OCI-LY1 (cell line): ENCODE measurements around the gene GDF7.

Experiments used
- H2AFZ ChIP-seq: fragments of 200-600 bp; sonication (generic), shearing (Covaris generic); 2 replicates; pipeline ENCODE4 v1.6.0; 2014; ENCODE audit warnings: antibody characterized with exemption, mild to moderate bottlenecking, low read length
- H3F3A ChIP-seq: fragments of 200-600 bp; sonication (generic), shearing (Covaris generic); 2 replicates; pipeline ENCODE4 v1.6.0; 2014; ENCODE audit warnings: mild to moderate bottlenecking, antibody characterized with exemption, low read length, moderate library complexity; ENCODE audit not compliant: insufficient read depth
- H3K27ac ChIP-seq: fragments of 200-600 bp; sonication (generic); 2 replicates; pipeline ENCODE4 v1.5.1; 2014; ENCODE audit warnings: low read length, mixed run types, mild to moderate bottlenecking, low read depth; ENCODE audit not compliant: poor library complexity, severe bottlenecking
- H3K27me3 ChIP-seq: fragments of 200-600 bp; sonication (generic); 2 replicates; pipeline ENCODE4 v1.6.0; 2014; ENCODE audit warnings: antibody characterized with exemption, mild to moderate bottlenecking, low read length, moderate library complexity; ENCODE audit not compliant: insufficient read depth
- H3K36me3 ChIP-seq: fragments of 200-600 bp; sonication (generic); 2 replicates; pipeline ENCODE4 v1.6.1; 2014; ENCODE audit warnings: mild to moderate bottlenecking, antibody characterized with exemption, low read length, moderate library complexity, mixed read lengths; ENCODE audit not compliant: insufficient read depth
- H3K4me1 ChIP-seq: fragments of 200-600 bp; sonication (generic); 2 replicates; pipeline ENCODE4 v1.5.1; 2014; ENCODE audit warnings: mild to moderate bottlenecking, low read length, moderate library complexity; ENCODE audit not compliant: insufficient read depth, severe bottlenecking
- H3K4me2 ChIP-seq: fragments of 200-600 bp; sonication (generic), shearing (Covaris generic); 2 replicates; pipeline ENCODE4 v1.6.1; 2014; ENCODE audit warnings: low read length
- H3K4me3 ChIP-seq: fragments of 200-600 bp; sonication (generic); 2 replicates; pipeline ENCODE4 v1.5.1; 2014; ENCODE audit warnings: low read length, low read depth, mild to moderate bottlenecking, mixed read lengths; ENCODE audit not compliant: poor library complexity, severe bottlenecking
- H3K79me2 ChIP-seq: fragments of 200-600 bp; shearing (Covaris generic); 2 replicates; pipeline ENCODE4 v1.6.1; 2016; ENCODE audit warnings: mixed run types, low read length, mixed read lengths; ENCODE audit not compliant: insufficient read depth
- H3K9ac ChIP-seq: fragments of 200-600 bp; sonication (generic), shearing (Covaris generic); 2 replicates; pipeline ENCODE4 v1.6.1; 2014; ENCODE audit warnings: mild to moderate bottlenecking, low read length, mixed read lengths
- H3K9me2 ChIP-seq: fragments of 200-600 bp; sonication (generic), shearing (Covaris generic); 2 replicates; pipeline ENCODE4 v1.6.1; 2014; ENCODE audit warnings: low read depth, mild to moderate bottlenecking, low read length, mixed read lengths
- H3K9me3 ChIP-seq: fragments of 200-600 bp; shearing (Covaris generic); 2 replicates; pipeline ENCODE4 v1.6.1; 2014; ENCODE audit warnings: low read length, mixed read lengths
- H4K20me1 ChIP-seq: fragments of 200-600 bp; sonication (generic), shearing (Covaris generic); 2 replicates; pipeline ENCODE4 v1.6.0; 2016; ENCODE audit warnings: mild to moderate bottlenecking, low read length; ENCODE audit not compliant: insufficient read depth
- EZH2 ChIP-seq: fragments of 200-600 bp; sonication (generic), shearing (Covaris generic); IDR thresholded peaks from 2 replicates; pipeline ENCODE4 v1.8.0; 2017; ENCODE audit warnings: borderline replicate concordance, mixed run types, mild to moderate bottlenecking, antibody characterized with exemption, low read length, moderate library complexity, mixed read lengths
- TF ChIP-seq, protein P1 (sequence below): fragments of 200-600 bp; sonication (generic), shearing (Covaris generic); IDR thresholded peaks from 2 replicates; pipeline ENCODE4 v1.5.1; 2017; ENCODE audit warnings: mild to moderate bottlenecking, antibody characterized with exemption, low read length, moderate library complexity, mixed read lengths

Gene GDF7

DNA sequence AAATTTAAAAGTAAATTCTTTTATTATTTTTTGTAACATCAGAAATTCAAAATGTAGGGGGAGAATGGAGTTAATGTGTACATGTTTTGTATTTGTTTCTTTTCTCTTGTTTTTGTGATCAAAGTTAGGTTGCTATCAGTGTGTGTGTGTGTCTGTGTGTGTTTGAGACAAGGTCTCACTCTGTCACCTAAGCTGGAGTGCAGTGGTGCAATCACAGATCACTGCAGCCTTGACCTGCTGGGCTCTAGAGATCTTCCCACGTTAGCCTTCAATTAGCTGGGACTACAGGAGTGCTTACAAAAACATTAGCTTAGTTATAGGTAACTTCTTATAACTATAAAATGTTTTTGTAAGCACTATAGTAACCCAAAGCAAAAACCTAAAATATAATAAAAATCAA, 50.7 kb downstream of the GDF7 start:
- no peaks in the 10 kb centered on the region for H3K27me3 ChIP-seq
- no peak overlapping the region for H3K27ac ChIP-seq
- H3K4me2 ChIP-seq = no peak overlapping the region
- no peaks in the 10 kb centered on the region for H3K9me2 ChIP-seq
- no peaks in the 10 kb centered on the region for H4K20me1 ChIP-seq
- no peaks in the 10 kb centered on the region; the same call in 1 of the 2 replicates for H3K79me2 ChIP-seq
- H3K4me3 ChIP-seq = no peak overlapping the region
- H3K4me1 ChIP-seq = no peaks in the 10 kb centered on the region
- no peak overlapping the region for H3K9ac ChIP-seq
- no peaks in the 10 kb centered on the region for H3K9me3 ChIP-seq
- no peak overlapping the region for H2AFZ ChIP-seq
- TF ChIP-seq, protein P1, sequence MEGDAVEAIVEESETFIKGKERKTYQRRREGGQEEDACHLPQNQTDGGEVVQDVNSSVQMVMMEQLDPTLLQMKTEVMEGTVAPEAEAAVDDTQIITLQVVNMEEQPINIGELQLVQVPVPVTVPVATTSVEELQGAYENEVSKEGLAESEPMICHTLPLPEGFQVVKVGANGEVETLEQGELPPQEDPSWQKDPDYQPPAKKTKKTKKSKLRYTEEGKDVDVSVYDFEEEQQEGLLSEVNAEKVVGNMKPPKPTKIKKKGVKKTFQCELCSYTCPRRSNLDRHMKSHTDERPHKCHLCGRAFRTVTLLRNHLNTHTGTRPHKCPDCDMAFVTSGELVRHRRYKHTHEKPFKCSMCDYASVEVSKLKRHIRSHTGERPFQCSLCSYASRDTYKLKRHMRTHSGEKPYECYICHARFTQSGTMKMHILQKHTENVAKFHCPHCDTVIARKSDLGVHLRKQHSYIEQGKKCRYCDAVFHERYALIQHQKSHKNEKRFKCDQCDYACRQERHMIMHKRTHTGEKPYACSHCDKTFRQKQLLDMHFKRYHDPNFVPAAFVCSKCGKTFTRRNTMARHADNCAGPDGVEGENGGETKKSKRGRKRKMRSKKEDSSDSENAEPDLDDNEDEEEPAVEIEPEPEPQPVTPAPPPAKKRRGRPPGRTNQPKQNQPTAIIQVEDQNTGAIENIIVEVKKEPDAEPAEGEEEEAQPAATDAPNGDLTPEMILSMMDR = no peak
- TF ChIP-seq EZH2 = no peak
- H3F3A ChIP-seq = no peaks in the 10 kb centered on the region
- no peaks in the 10 kb centered on the region for H3K36me3 ChIP-seq

DNA sequence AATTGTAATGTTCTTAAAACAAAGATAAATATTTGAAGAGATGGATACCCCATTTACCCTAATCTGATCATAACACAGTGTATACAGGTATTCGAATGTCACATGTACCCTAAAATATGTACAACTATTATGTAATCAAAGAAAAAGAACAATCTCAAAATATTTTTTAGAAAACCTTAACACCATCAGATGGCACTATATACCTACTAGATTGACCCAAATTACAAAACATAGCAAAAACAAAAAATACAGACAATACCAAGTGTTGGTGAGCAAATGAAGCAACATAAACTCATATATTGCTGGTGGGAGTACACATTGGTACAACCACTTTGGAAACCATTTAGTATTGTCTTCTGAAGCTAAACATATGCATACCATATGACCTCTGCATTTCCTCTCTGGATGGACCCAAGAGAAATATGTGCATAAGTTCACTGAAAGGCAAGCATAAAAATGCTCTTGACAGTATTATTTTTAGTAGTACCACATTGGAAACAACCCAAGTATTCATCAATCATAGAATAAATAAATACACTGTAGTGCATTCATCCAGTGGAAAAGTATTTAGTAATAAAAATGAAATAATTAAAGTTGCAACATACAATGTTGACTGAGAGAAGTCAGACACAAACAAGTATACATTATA, 55.8 kb downstream of the GDF7 start:
- Histone ChIP-seq H3K36me3 (peaks cover 4% of the 10 kb centered on the region; the same call in 1 of the 2 replicates), H3K27ac (no peak overlapping the region), H3K27me3 (no peaks in the 10 kb centered on the region), H3K4me2 (no peak overlapping the region), H3K79me2 (no peaks in the 10 kb centered on the region; the same call in 1 of the 2 replicates), H3K9ac (no peak overlapping the region), H3F3A (no peaks in the 10 kb centered on the region), H3K9me3 (no peaks in the 10 kb centered on the region), H2AFZ (no peak overlapping the region), H3K9me2 (no peaks in the 10 kb centered on the region), H3K4me1 (no peaks in the 10 kb centered on the region), H4K20me1 (no peaks in the 10 kb centered on the region), H3K4me3 (no peak overlapping the region)
- no peak for TF ChIP-seq EZH2
- TF ChIP-seq, protein P1 = no peak

DNA sequence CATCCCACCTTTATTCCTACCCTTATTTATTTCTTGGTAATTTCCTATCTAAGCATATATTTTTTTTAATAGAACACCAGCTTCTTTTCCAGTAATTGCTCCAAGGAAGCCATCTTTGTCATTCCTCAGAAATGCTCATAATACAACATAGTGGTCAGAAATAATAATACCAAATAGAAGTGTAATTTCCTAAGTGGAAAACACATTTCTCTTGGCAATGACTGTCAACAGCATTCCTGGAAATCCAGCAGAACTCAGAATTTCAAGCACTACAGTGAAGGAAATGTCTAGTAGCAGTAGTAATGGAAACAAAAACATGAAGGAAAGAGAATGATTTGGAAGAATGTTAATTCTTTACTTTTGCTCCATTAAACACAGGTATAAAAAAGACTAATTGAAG, 56.6 kb downstream of the GDF7 start:
- no peak overlapping the region for H3K27ac ChIP-seq
- no peaks in the 10 kb centered on the region for H3F3A ChIP-seq
- no peak overlapping the region for H3K4me2 ChIP-seq
- H2AFZ ChIP-seq = no peak overlapping the region
- no peaks in the 10 kb centered on the region for H3K4me1 ChIP-seq
- H3K9me3 ChIP-seq = no peaks in the 10 kb centered on the region
- H4K20me1 ChIP-seq = no peaks in the 10 kb centered on the region
- H3K79me2 ChIP-seq = no peaks in the 10 kb centered on the region; the same call in 1 of the 2 replicates
- no peaks in the 10 kb centered on the region for H3K9me2 ChIP-seq
- no peaks in the 10 kb centered on the region for H3K27me3 ChIP-seq
- TF ChIP-seq, protein P1 = no peak
- TF ChIP-seq EZH2 = no peak
- peaks cover 4% of the 10 kb centered on the region; the same call in 1 of the 2 replicates for H3K36me3 ChIP-seq
- no peak overlapping the region for H3K9ac ChIP-seq
- no peak overlapping the region for H3K4me3 ChIP-seq
